Measurements from ENCODE around the gene TEKT2.

DNA sequence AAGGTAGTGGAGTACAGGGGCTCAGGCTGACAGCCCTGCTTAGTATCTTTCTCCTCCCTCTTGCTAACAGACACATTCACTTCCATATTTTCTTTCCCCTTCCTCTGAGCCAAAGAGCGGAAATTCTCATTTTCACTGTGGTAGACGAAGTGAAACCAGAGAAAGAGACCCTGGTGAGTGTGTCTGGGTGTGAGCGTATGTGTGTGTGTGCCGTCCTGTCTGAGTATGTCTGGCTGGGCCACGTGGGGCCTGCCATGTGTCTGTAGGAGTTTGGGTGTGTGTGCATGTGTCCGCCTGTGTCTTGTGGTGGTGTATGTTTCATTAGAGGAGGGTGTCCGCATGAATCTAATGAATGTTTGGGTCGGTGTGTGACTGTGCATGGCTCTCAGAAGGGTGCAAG, 39.5 kb downstream of the TEKT2 start:
- TF ChIP-seq, protein P1, sequence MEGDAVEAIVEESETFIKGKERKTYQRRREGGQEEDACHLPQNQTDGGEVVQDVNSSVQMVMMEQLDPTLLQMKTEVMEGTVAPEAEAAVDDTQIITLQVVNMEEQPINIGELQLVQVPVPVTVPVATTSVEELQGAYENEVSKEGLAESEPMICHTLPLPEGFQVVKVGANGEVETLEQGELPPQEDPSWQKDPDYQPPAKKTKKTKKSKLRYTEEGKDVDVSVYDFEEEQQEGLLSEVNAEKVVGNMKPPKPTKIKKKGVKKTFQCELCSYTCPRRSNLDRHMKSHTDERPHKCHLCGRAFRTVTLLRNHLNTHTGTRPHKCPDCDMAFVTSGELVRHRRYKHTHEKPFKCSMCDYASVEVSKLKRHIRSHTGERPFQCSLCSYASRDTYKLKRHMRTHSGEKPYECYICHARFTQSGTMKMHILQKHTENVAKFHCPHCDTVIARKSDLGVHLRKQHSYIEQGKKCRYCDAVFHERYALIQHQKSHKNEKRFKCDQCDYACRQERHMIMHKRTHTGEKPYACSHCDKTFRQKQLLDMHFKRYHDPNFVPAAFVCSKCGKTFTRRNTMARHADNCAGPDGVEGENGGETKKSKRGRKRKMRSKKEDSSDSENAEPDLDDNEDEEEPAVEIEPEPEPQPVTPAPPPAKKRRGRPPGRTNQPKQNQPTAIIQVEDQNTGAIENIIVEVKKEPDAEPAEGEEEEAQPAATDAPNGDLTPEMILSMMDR (IDR thresholded peaks at IDR 0.05; ENCODE audit: insufficient read depth, low read length, poor library complexity, severe bottlenecking) = no peak
- TF ChIP-seq EZH2phosphoT487 (conservative IDR thresholded peaks at IDR 0.05; ENCODE audit: low read length) = no peak

Data from SU-DHL-6 (cell line).